Ishikawa (cell line): Measurements from ENCODE around the gene TRHDE.

ENCODE experiments used
- CEBPB ChIP-seq: IDR thresholded peaks from 2 replicates; pipeline ENCODE4 v1.6.1; 2012
- CREB1 ChIP-seq: IDR thresholded peaks from 2 replicates; pipeline ENCODE4 v1.6.1; 2012; ENCODE audit warnings: low read depth
- EGR1 ChIP-seq: IDR thresholded peaks from 2 replicates; pipeline ENCODE4 v1.6.1; 2012
- EP300 ChIP-seq: IDR thresholded peaks from 2 replicates; pipeline ENCODE4 v1.6.1; 2012; ENCODE audit warnings: borderline replicate concordance
- FOXM1 ChIP-seq: IDR thresholded peaks from 2 replicates; pipeline ENCODE4 v1.6.1; 2012; ENCODE audit warnings: low read depth, borderline replicate concordance
- MAX ChIP-seq: IDR thresholded peaks from 2 replicates; pipeline ENCODE4 v1.6.1; 2012
- NFIC ChIP-seq: IDR thresholded peaks from 2 replicates; pipeline ENCODE4 v1.6.1; 2012
- RAD21 ChIP-seq: IDR thresholded peaks from 2 replicates; pipeline ENCODE4 v1.6.1; 2012; ENCODE audit warnings: low read depth
- REST ChIP-seq: IDR thresholded peaks from 2 replicates; pipeline ENCODE4 v1.6.1; 2012; ENCODE audit warnings: low read depth, mild to moderate bottlenecking
- TAF1 ChIP-seq: IDR thresholded peaks from 2 replicates; pipeline ENCODE4 v1.6.1; 2012; ENCODE audit warnings: low read depth, mild to moderate bottlenecking
- TCF12 ChIP-seq: IDR thresholded peaks from 2 replicates; pipeline ENCODE4 v1.6.1; 2012; ENCODE audit warnings: low read depth
- TEAD4 ChIP-seq: IDR thresholded peaks from 2 replicates; pipeline ENCODE4 v1.6.1; 2012
- USF1 ChIP-seq: IDR thresholded peaks from 2 replicates; pipeline ENCODE4 v1.6.1; 2012
- YY1 ChIP-seq: IDR thresholded peaks from 2 replicates; pipeline ENCODE4 v1.6.1; 2012; ENCODE audit warnings: low read depth
- ZBTB7A ChIP-seq: IDR thresholded peaks from 2 replicates; pipeline ENCODE4 v1.6.1; 2012; ENCODE audit warnings: low read depth

Gene TRHDE

GRCh38 chr12:72311946-72312345 lies 39.8 kb downstream of the TRHDE start:
- TF ChIP-seq FOXM1 = no peak
- no peak for TF ChIP-seq MAX
- TF ChIP-seq USF1 = no peak
- no peak for TF ChIP-seq YY1
- TF ChIP-seq CEBPB = no peak
- TF ChIP-seq RAD21 = no peak
- no peak for TF ChIP-seq EGR1
- TF ChIP-seq TEAD4 = no peak
- TF ChIP-seq ZBTB7A = no peak
- TF ChIP-seq NFIC = no peak
- no peak for TF ChIP-seq TAF1
- TF ChIP-seq REST = no peak
- no peak for TF ChIP-seq TCF12

- TF ChIP-seq FOXM1 = no peak
- no peak for TF ChIP-seq YY1
- no peak for TF ChIP-seq ZBTB7A
- no peak for TF ChIP-seq MAX
- no peak for TF ChIP-seq TAF1
- no peak for TF ChIP-seq USF1
- TF ChIP-seq TEAD4 = no peak
- TF ChIP-seq REST = no peak
- TF ChIP-seq CEBPB = no peak
- TF ChIP-seq TCF12 = no peak
- TF ChIP-seq CREB1 = no peak
Measured at GRCh38 chr12:72313806-72314205, 41.6 kb downstream of the TRHDE start.

GRCh38 chr12:72315858-72316257 lies 43.7 kb downstream of the TRHDE start:
- TF ChIP-seq EP300 (no peak), REST (no peak), TEAD4 (no peak), YY1 (no peak), RAD21 (no peak), NFIC (no peak), MAX (no peak)

GRCh38 chr12:72318341-72318740 lies 46.2 kb downstream of the TRHDE start:
- no peak for TF ChIP-seq REST
- no peak for TF ChIP-seq MAX
- TF ChIP-seq TCF12 = no peak
- TF ChIP-seq RAD21 = no peak
- no peak for TF ChIP-seq YY1
- no peak for TF ChIP-seq NFIC
- TF ChIP-seq TAF1 = no peak
- no peak for TF ChIP-seq EP300
- no peak for TF ChIP-seq EGR1
- TF ChIP-seq CREB1 = no peak
- TF ChIP-seq ZBTB7A = no peak
- no peak for TF ChIP-seq TEAD4
- TF ChIP-seq CEBPB = no peak
- no peak for TF ChIP-seq USF1
- TF ChIP-seq FOXM1 = no peak
